T-helper 22 cell (primary cell): ENCODE results near the gene FCGR2B.
A peak's percentile ranks its signal among the peaks of the same experiment; 100 is the strongest.
"Not testable (repeated sequence)": the region's sequence is repeated elsewhere in the genome, so short reads cannot be mapped to it uniquely, and the experiment has no call there.

Experiments
- DNase-seq: peaks from one replicate; pipeline ENCODE4 v3.0.0-alpha.2; 2020; ENCODE audit warnings: low read depth

The FCGR2B gene

DNA sequence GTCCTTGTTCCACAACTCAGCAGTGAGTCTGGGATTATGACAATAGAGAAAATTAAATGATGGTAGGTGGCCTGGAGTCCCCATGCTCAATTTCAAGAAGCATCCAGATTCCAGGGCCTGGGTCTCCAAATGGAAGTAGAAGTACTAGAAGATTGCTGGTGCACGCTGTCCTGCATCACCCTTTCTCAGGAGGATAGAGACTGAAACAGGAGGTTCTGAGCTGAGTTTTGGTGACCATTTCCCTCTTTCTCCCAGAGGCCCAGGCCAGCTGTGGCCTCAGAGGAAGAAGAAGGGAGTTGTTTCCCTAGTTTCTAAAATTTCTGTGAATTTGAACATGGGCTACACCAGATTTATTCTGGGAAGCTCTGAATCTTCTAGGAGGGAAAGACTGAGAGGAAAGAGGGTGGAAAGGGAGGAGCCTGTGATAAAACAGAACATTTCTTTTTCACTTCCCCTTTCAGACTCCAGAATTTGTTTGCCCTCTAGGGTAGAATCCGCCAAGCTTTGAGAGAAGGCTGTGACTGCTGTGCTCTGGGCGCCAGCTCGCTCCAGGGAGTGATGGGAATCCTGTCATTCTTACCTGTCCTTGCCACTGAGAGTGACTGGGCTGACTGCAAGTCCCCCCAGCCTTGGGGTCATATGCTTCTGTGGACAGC, at the start of gene FCGR2B:
Gene FCGR2B, plus strand, starts transcription at position 460 of the 656 bp plus-strand sequence. Its CDS starts 99 bp downstream, at position 559.
- DNase-seq = not testable (repeated sequence)

DNA sequence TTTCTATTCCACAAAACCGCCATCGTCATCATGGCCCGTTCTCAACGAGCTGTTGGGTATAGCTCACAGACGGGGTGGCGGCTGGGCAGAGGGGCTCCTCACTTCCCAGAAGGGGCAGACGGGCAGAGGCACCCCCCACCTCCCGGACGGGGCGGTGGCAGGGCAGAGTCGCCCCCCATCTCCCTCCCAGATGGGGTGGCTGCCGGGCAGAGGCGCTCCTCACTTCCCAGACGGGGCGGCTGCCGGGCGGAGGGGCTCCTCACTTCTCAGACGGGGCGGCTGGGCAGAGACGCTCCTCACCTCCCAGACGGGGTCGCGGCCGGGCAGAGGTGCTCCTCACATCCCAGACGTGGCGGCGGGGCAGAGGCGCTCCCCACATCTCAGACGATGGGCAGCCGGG, 46.5 kb upstream of the FCGR2B start:
- not testable (repeated sequence) for DNase-seq

DNA sequence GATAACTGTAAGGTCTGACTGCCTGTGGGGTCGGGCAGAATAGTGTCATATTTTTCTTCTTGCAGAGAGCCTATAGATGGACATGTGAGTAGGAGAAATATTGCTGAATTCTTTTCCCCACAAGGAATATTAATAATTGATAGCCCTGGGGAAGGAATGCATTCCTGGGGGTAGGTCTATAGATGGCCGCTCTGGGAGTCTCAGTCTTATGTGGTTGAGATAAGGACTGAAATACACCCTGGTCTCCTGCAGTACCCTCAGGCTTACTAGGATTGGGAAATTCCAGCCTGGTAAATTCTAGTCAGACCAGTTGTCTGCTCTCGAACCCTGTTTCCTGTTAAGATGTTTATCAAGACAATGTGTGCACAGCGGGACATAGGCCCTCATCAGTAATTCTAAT, 44.4 kb upstream of the FCGR2B start:
- DNase-seq = not testable (repeated sequence)

DNA sequence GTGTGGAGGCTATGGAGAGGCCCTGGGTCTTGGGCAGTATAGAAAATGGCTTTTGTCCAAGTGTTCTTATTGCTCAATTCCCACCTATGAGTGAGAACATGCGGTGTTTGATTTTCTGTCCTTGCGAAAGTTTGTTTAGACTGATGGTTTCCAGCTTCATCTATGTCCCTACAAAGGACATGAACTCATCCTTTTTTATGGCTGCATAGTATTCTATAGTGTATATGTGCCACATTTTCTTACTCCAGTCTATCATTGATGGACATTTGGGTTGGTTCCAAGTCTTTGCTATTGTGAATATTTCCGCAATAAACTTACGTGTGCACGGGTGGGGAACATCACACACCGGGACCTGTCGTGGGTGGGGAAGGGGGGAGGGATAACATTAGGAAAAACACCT, 42.5 kb upstream of the FCGR2B start:
- DNase-seq = not testable (repeated sequence)

DNA sequence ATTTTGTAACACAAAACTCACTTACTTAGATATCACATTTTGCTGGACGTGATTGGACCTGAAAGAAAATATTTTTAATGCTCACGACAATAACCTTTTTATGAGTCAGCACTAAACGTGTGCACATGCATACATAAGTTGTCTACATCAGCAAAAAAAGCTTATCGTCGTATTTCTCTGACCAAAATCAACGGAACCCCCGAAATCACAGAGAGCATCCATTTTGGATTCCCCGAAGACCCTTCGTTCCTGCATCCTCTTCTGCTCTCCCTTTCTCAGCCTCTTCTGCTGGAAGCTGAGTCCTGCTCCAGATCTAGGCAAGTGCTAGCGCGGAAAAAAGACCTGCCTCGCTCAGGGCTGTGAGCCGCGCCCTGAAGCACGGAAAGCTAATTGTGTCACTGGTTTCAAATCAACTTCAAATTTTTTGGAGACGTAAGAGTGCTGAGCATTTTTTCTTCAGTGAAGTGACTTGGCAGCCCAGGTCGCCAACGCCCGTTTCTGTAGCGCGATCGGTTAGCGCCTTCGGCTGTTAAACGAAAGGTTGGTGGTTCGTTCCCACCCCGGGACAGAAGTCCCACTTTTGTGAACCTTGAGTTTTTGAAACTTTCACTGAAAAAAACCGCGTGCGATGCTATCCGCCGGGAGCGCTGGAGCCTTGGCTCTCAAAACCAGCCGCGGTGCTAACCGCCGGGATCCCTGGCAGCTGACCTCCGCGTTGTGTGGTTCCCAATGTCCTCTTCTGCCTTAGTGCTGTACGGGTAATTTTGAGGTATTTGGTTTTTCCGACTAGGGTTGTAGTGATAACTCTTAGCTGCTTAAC, 41.6 kb upstream of the FCGR2B start:
- peak; percentile 53 for DNase-seq

DNA sequence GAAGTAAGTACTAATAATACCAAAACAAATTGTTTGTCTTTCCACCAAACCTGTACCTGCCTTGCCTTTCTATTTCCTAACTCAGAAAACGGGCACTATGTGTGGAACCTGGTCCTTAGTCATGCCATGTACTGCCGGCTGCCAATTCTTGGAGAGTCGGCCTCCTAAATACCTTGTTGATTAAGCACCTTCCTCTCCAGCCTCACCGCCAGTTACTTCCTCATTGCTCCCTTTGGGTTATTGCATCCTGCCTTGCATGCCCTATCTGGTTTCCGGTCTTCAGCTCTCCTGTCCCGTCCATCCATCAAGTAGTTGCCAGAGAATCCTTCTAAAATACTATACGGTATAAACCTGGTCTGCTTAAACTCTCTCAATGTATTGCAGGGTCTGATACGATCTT, 40.9 kb upstream of the FCGR2B start:
- not testable (repeated sequence) for DNase-seq

DNA sequence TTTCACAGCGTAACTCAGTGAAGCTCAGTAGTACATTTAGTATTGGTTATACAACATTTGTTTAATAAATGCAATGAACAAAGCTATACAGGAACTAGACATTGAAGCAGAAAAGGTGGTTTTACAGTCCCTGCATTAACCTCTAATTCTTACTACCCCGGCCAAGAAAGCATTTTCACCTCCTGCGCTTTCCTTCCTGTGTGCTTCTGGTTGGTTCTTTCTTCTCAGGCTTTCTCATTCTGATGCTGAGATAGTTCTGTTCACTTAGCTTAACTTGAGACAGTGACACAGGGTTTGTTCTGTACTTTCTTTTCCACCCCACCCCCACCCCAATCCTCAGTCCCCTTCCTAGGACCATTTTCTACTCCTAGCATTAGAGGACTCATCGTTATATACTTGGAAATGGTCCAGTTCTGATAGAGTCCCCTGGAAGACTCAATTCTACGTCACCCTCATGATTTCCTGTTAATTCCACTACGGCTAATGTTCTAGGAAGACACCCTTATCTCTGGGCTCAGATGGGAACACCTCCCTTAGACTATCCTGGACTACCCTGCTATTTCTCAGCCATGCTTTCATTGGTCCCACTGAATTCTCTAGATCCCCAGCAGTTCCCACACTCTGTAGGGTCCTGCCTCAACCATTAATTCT, 39.4 kb upstream of the FCGR2B start:
- DNase-seq = not testable (repeated sequence)

DNA sequence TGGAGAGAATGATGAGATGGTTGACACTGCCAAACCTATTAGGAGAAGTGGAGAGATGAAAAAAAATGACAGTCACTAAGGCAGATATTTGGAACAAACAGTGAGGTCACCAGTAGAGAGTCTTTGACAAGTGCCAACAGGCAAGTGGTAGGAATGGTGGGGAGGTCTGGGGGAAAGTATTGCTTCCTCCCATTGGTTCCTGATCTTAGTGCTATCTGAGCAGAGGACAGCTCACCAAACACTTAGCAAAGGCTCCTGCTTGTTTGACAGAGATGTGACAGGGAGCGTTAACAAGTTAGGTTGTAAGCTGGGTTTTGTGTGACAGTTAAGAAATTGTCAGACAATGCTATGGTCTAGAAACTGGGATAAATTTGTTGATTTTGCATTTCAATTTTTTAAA, 38.3 kb upstream of the FCGR2B start:
- DNase-seq = not testable (repeated sequence)

DNA sequence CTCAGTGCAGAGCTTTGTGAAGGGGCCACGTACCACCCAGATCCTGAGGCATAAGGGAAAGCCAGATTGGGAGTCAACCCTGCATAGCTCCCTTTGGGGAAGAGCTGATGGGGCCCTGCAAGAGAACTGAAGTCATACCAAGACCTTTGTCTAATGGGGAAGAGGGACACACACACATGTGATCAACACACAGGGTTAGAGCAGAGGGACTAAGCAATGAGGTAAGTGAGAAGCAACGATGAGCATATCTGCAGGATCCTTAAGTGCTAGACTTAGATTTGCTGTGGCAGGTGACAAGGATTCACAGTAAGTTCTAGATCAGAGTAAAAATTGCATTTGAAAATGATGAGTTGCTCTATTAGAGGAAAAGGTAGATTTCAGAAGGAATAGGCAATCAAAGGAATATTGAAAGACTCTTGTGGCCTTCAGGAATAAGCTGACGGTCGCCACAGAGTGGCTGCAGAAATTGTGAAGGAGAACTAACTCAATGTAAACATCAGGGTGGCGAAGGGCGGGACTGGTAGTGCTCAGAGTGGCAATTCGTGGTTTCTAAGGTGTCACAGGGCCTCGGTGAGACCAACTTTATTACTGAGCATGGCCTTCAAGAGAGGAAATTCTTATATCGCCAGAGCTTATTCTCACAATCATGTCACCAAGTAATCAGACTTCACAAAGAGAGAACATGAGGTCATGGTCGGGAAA, 36.3 kb upstream of the FCGR2B start:
- DNase-seq = not testable (repeated sequence)

DNA sequence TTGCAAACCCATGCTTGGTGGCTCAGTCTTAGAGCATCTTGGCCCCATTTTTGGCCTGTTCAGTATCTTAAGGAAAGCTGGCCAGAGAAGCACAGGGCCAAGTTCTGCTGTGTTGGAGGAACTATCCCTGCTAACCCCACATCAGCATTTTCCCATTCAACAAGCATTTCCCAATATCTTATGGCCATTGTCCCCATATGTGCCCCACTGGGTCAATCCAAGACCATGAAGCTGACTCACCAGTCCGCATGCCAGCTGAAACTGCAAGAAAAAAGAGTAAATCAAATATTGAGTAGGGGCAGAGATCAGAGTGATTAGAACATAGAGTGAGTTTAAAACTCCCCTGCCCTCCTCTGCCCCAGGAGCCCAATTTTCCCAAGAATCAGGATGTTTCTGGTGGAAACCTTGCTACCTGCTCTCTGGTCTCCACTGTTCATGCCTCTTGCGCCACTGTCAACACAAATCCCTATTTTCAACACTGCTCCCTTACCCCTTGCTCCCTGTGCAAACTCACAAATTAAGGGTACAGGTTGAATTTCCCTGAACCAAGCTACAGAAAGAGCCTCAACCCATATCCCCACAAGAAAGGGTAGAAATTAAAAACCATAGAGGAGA, 32.7 kb upstream of the FCGR2B start:
- DNase-seq = not testable (repeated sequence)

DNA sequence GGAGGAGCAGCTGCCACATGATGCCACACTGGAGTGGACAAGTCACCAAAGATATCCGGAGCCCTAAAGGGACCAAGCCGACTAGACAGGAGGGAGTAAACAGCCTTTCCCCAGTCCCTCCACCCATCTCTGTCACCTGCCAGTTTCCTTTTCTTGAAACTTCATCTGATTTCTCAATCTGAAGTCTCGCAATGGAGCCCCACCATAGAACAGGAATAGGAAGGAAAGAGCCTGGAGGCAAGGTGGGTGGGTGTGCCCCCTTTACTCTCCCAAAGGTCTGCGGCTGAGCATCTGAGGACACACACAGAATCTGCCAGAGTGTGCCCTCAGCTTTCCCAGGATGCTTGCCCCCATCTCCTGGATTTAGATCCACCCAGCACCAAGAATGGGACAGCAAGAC, 31.9 kb upstream of the FCGR2B start, which contains the start of gene FCGR3B:
Gene FCGR3B, minus strand, starts transcription at position 101 of the 400 bp plus-strand sequence. Its CDS starts 82 bp downstream, at position 19.
- DNase-seq = no peak

DNA sequence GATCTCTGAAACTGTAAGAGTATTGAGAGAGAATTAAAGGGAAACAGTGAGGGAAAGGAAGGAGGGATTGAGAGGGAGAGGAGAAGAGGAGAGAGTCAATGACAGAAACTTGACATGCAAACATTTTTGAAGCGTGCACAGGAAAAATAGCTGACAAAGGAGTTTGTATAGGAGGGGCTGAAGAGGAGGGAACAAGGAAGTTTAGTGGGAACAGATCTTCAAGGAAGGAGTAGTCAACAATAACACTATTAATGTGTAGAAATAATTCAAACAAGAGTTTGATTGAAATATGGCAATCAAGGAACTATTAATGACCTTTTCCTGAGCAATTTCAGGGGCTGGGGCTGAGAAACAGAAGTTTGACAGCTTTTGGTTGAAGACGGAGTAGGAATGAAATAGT, 27.9 kb upstream of the FCGR2B start:
- DNase-seq = not testable (repeated sequence)

DNA sequence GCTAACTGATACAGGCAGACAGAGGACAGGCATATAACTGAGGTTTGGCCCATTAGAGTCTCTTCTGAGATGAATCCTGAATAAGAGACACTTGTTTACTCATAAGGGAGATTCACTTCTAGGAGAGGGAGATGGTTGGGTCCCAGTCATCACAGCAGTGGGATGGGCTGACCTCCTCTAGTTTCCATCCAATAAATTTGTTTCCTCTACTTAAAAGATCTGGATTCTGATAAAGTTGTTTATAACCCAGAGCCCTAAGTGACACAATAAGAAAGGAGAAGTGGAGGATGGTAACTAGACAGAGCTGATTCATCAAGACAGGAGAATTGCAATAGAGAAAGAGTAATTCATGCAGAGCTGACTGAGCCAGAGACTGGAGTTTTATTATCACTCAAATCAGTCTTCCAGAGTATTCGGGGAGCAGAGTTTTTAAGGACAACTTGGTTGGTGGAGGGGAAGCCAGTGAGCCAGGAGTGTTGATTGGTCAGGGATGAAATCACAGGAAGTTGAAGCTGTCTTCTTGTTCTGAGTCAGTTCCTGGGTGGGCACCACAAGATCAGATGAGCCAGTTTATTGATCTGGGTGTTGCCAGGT, 26.7 kb upstream of the FCGR2B start:
- DNase-seq = not testable (repeated sequence)

DNA sequence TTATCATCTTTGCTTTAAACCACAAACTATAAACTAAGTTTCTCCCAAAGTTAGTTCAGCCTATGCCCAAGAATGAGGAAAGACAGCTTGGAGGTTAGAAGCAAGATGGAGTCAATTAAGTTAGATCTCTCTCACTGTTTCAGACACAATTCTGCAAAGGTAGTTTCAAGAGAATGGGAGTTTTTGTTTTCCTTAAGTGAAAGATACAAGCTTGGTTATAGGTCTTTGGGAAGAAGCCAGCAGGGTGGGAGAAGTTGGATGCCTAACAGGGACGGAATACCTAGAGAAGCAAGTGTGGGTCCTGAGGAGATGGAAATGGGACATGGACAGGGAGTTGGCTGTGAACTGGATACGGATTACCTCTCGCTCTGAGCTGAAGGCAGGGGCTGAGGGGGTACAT, 26.0 kb upstream of the FCGR2B start:
- DNase-seq = not testable (repeated sequence)

DNA sequence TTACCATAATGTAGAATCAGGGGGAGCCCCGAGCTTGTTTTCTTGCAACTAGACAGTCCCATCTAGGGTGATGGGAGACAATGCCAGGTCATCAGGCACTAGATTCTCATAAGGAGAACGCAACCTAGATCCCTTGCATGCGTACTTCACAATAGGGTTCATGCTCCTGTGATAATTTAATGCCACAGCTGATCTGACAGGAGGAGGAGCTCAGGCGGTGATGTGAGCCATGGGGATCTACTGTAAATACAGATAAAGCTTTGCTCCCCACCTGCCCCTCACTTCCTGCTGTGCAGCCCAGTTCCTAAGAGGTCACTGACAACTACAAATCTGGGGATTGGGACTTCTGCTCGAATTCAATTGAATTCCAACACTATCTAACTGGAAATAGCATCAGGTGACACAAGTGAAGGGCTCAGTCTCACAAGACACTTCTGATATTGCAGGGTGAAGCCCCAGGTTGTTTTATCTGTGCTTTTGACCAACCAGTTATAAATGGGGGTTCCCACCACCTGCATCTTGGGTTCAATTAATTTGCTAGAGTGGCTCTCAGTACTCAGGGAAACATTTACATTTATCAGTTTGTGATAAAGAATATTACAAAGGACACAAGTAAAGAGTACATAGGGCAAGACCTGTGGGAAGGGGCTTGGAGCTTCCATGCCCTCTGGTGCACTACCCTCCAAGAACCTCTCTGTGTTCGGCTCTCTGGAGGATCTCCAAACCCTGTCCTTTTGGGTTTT, 24.5 kb upstream of the FCGR2B start:
- DNase-seq = not testable (repeated sequence)

DNA sequence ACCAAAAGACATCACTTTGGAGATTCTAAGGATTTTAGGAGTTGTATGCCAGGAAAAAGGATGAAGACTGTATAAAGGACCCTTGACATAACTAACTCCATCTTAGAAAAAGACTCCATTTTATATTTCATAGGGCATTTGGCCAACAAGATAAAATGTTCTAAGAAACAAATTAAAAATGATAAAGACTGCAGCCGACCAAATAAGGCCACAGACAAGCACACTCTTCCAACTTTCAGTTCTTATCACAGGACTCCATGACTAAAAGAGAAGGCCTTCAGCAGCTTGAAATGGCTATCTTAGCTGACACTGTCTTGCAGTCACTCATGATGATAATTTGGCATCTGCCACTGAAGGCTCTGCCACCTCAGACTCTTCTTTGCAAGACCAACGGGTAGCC, 23.7 kb upstream of the FCGR2B start:
- DNase-seq = not testable (repeated sequence)

DNA sequence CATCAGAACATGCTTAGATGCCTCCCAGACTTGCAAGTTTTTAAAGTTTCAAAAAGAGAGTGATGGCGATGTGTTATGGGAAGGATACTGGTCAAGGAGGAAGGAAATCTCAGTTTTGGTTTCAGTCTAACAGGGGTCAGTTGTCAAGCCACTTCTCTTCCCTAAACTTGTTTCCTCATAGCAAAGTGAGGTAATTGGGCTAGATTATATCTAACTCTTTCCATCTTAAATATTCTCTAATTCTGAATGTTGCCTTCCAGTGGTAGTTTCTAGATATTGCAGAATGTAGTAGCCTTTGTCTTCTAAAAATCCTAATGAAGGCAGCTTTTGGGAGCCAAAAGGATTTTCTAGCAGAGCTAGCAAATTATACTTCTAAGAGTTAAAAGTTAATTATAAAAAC, 20.2 kb upstream of the FCGR2B start:
- not testable (repeated sequence) for DNase-seq

DNA sequence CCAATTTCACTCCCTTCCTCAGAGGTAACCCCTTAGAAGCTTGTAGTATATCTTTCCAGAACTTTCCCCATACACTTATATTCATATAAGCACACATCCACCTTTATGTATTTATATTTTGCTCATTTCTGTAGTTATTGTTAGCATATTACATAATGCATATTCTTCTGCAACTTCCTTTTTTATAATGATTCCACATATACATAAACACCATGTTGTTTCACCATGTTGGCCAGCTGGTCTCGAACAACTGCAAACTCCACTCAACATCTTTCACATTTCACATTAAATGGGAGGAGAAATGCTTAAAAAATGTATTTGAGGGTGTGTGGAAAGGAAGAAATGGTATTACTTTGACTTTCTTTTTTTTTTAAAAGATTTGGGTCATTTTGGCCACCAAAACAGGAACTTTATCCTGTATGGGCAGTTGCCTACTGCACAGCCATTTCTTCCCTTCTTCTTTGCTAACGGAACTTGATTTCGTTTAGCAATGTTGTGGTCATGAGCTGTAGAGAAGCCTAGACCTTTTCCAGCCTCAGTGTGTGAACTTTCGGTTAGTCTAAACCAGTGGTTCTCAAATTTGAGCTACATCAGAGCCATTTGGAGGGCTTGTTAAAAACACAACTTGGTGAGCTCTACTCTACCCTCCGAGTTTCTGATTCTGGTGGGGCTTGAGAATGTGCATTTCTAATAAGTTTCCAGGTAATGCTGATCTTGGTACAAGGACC, 19.3 kb upstream of the FCGR2B start:
- DNase-seq = not testable (repeated sequence)

DNA sequence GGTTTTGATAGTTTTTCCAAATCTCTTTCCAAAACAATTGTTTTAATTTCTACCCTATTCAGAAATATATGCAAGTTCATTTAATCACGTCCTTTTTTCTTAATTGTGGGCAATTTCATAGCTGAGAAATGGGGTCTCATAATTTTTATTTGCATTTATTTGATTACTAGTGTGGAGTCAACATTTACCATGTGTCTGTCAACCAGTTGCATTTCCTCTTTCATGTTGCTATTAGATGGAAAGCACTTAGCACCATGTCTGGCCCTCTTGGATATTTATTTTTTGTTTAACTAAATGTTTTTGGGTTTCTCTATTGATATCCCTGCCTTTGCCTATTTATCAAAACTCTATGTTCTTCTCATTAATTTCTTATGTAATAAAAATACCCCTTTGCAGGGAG, 18.1 kb upstream of the FCGR2B start:
- not testable (repeated sequence) for DNase-seq
